ENCODE results near the gene TM6SF1. TPM values are rescaled to one million over a fixed set of nuclear protein-coding genes. Genes with fewer than 3 reads are reported as not detected.

TM6SF1 gene
- total and polyA plus RNA-seq, 8 donors, result 3.2 to 22.9 (median 4.7) TPM

DNA sequence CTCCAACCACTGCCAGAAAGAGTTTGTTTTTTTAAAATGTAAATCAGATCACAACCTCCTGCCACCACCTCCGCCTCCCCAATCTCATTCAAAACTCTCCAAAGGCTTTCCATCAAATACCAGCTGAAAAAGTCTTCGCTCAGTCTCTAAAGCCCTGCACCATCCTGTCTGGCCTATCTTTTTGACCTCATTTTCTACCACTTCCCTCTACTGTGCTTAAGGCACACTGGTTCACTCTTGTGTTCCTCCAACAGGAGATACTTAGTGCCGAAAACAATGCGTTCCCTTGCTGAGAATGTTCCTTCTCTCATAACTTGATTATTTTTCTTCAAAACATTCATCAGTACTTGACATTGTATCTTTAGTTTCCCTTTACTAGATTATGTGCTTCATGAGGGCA is 43.9 kb upstream of the TM6SF1 start:
- ATAC-seq (no peak), DNase-seq (no peak)
- peaks cover 0 to 5% of the 10 kb centered on the region in 2 donors for H3K36me3 ChIP-seq
- peak overlapping the region in 1 of 2 donors; percentile 13 for H3K27ac ChIP-seq
- no peaks in the 10 kb centered on the region for H3K27me3 ChIP-seq
- no peak overlapping the region for H3K4me3 ChIP-seq
- intact Hi-C loops (cut with DNase I), result no loop called here
- TF ChIP-seq, protein P1, sequence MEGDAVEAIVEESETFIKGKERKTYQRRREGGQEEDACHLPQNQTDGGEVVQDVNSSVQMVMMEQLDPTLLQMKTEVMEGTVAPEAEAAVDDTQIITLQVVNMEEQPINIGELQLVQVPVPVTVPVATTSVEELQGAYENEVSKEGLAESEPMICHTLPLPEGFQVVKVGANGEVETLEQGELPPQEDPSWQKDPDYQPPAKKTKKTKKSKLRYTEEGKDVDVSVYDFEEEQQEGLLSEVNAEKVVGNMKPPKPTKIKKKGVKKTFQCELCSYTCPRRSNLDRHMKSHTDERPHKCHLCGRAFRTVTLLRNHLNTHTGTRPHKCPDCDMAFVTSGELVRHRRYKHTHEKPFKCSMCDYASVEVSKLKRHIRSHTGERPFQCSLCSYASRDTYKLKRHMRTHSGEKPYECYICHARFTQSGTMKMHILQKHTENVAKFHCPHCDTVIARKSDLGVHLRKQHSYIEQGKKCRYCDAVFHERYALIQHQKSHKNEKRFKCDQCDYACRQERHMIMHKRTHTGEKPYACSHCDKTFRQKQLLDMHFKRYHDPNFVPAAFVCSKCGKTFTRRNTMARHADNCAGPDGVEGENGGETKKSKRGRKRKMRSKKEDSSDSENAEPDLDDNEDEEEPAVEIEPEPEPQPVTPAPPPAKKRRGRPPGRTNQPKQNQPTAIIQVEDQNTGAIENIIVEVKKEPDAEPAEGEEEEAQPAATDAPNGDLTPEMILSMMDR (IDR thresholded peaks at IDR 0.05), result no peak
- no peaks in the 10 kb centered on the region for H3K9me3 ChIP-seq
- peaks cover 21 to 65% of the 10 kb centered on the region in 2 donors for H3K4me1 ChIP-seq

DNA sequence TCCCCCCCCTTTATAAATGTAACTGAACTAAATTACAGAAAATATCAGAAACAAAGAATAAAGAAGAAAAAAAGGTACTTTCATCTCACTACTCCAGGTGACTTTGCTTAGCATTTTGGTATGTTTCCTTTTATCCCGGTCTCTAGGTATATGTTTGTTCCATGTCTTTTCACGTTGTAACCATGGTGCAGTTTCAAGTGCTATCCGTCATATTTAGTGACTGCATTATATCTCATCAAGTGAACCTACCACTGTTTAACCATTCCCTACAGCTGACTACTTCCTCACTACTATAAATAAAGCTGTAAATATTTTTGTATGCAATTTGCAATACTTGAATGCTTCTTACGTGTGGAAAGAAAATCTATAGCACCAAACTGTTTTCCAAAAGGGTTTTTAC is 42.6 kb upstream of the TM6SF1 start:
- Histone ChIP-seq H3K9me3 (peaks cover 0 to 10% of the 10 kb centered on the region in 2 donors), H3K4me1 (peaks cover 21 to 61% of the 10 kb centered on the region in 2 donors), H3K36me3 (peaks cover 0 to 5% of the 10 kb centered on the region in 2 donors), H3K4me3 (peak overlapping the region; percentile 89 to 95), H3K27ac (no peak overlapping the region), H3K27me3 (no peaks in the 10 kb centered on the region)
- intact Hi-C loops (cut with DNase I), result no loop called here
- ATAC-seq, result peak; percentile 23
- DNase-seq, result peak in 1 of 4 donors; percentile 47
- TF ChIP-seq, protein P1 (IDR thresholded peaks at IDR 0.05), result no peak

DNA sequence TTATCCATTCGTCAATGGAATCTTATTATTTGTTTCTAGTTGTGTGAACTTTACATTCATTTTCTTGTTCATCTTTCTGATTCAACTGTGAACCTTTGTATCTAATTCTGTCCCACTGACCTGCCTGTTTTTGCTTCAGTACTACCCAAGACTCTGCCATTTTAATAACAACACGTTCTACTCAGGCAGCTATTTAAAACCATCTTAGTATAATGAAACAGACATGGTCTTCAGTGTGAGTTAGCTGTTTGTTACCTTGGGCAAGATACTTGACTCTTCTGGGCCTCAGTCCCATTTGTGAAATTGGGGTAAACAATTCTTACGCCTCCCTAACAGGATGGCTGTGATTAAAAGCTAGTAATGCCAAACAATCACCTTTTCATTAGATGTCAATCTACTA is 42.0 kb upstream of the TM6SF1 start:
- ATAC-seq (no peak), DNase-seq (no peak)
- intact Hi-C loops (cut with DNase I), result no loop called here
- H3K4me1 ChIP-seq, result peaks cover 21 to 61% of the 10 kb centered on the region in 2 donors
- peaks cover 0 to 5% of the 10 kb centered on the region in 2 donors for H3K36me3 ChIP-seq
- H3K27me3 ChIP-seq, result no peaks in the 10 kb centered on the region
- H3K4me3 ChIP-seq, result peak overlapping the region; percentile 89 to 95
- H3K9me3 ChIP-seq, result peaks cover 0 to 10% of the 10 kb centered on the region in 2 donors
- no peak overlapping the region for H3K27ac ChIP-seq
- TF ChIP-seq, protein P1 (IDR thresholded peaks at IDR 0.05), result no peak

DNA sequence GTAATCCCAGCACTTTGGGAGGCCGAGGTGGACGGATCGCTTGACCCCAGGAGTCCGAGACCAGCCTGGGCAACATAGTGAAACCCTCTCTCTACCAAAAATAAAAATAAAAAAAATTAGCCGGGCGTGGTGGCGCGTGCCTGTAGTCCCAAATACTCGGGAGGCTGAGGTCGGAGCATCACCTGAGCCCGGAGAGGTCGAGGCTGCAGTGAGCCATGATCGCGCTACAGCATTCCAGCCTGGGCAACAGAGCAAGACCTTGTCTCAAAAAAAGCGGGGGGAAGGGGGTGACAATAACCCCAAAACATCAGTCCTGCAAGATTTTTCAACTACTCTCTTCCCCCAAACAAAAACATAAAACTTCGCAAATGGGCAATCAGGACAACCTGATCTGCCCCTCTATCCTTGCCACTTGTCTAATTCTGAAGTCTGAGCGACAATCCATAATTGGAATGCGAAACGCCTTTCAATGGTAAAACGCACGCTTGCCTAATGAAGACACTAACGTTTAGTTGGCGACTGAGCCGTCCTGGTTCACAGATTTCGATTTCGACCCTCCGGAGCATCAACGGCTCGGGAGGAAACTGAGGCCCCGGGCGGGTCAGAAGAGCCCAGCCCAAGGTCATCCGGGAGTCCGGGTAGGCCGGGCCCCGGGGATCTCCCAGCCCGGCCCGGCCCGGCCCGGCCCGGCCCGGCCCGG is 41.3 kb upstream of the TM6SF1 start:
- TF ChIP-seq, protein P1 (IDR thresholded peaks at IDR 0.05), result no peak
- ATAC-seq (no peak), DNase-seq (peak in 1 of 4 donors; percentile 14)
- peak overlapping the region; percentile 89 to 95 for H3K4me3 ChIP-seq
- no peaks in the 10 kb centered on the region for H3K27me3 ChIP-seq
- peaks cover 0 to 10% of the 10 kb centered on the region in 2 donors for H3K9me3 ChIP-seq
- H3K4me1 ChIP-seq, result peaks cover 21 to 61% of the 10 kb centered on the region in 2 donors
- peak overlapping the region; percentile 97 to 98 for H3K27ac ChIP-seq
- peaks cover 0 to 5% of the 10 kb centered on the region in 2 donors for H3K36me3 ChIP-seq
- intact Hi-C loops (cut with DNase I), result no loop called here

DNA sequence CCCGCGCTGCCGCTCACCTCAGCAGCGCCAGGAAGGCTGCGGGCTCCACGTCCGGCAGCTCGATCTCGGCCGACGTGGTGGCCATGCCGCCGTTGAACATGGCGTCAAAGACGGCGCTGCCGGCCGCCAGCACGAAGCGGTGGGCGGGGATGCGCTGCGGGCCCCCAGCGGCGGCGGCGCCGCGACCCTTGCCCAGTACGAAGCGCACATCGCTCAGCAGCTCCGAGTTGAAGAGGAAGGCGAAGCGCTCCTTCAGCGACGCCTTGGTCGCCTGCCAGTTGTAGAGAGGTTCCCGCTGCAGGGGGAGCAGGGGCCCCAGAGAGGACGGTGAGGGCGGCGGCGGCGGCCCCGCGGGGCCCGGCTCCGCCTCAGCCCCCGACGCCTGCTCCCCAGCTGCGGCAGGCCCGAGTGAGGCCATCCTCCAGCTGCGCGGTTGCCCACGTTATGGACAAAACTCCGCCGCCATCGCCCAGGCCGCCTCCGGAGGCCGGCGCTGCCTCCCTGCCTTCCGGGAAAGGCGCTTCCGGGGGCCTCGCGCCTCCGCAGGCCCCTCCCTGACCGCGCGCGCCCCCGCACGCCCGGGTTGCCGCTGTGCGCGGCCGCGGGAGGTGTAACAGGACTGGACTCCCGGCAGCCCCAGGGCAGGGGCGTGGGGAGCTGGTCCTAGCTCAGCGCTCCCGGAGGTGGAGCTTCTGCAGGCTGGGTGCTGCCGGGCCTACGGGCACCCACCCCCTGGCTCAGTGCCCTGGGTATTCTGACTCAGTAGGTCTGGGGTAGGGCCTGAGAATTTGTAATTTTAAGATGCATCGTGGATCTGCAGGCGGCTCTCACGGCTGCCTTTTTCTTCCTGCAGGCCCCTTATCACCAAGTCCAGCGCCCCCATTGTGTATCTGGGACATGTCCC is 40.5 kb upstream of the TM6SF1 start, which contains the start of gene BTBD1:
Gene BTBD1, minus strand, starts transcription at position 519 of the 904 bp plus-strand sequence. Its CDS starts 101 bp downstream, at position 418.
- Histone ChIP-seq H3K27me3 (no peaks in the 10 kb centered on the region), H3K4me3 (peak within 1 kb of the TSS; percentile 89 to 95), H3K9me3 (peaks cover 0 to 10% of the 10 kb centered on the region in 2 donors), H3K27ac (peak within 1 kb of the TSS; percentile 97 to 98), H3K4me1 (peaks cover 19 to 53% of the 10 kb centered on the region in 2 donors), H3K36me3 (no peaks in the 10 kb centered on the region)
- ATAC-seq, result peak; percentile 99
- DNase-seq, result peak; percentile 86 to 98 (median 94)
- intact Hi-C loops (cut with DNase I), result no loop called here
- TF ChIP-seq, protein P1 (IDR thresholded peaks at IDR 0.05), result peak in 1 of 2 donors; percentile 24
